ENCODE measurements around the gene CCDC149.

Gene CCDC149

GRCh38 chr4:24885342-24885741, 27.5 kb downstream of the CCDC149 start:
- TF ChIP-seq CTCF (IDR thresholded peaks at IDR 0.05; ENCODE audit: insufficient read depth, low read depth, low read length, missing control alignments) = no peak
- no peak for DNase-seq (ENCODE audit: low read depth)
- H3K4me3 ChIP-seq (ENCODE audit: low read length) = no peak overlapping the region

- TF ChIP-seq CTCF (IDR thresholded peaks at IDR 0.05; ENCODE audit: insufficient read depth, low read depth, low read length, missing control alignments) = no peak
- no peak overlapping the region for H3K4me3 ChIP-seq (ENCODE audit: low read length)
- no peak for DNase-seq (ENCODE audit: low read depth)
These were observed 27.9 kb downstream of the CCDC149 start for GRCh38 chr4:24884902-24885301.

- peak; percentile 46 for DNase-seq (ENCODE audit: low read depth)
- TF ChIP-seq CTCF (IDR thresholded peaks at IDR 0.05; ENCODE audit: insufficient read depth, low read depth, low read length, missing control alignments) = no peak
- H3K4me3 ChIP-seq (ENCODE audit: low read length) = no peak overlapping the region
These were observed 31.2 kb downstream of the CCDC149 start for GRCh38 chr4:24881508-24882196.

- H3K4me3 ChIP-seq (ENCODE audit: low read length) = no peak overlapping the region
- TF ChIP-seq CTCF (IDR thresholded peaks at IDR 0.05; ENCODE audit: insufficient read depth, low read depth, low read length, missing control alignments) = no peak
- DNase-seq (ENCODE audit: low read depth) = peak; percentile 64
These were observed 32.7 kb downstream of the CCDC149 start for GRCh38 chr4:24880186-24880585.

GRCh38 chr4:24878636-24879016, 34.2 kb downstream of the CCDC149 start:
- no peak overlapping the region for H3K4me3 ChIP-seq (ENCODE audit: low read length)
- DNase-seq (ENCODE audit: low read depth) = no peak
- TF ChIP-seq CTCF (IDR thresholded peaks at IDR 0.05; ENCODE audit: insufficient read depth, low read depth, low read length, missing control alignments) = no peak

GRCh38 chr4:24877868-24878635, 34.8 kb downstream of the CCDC149 start:
- no peak for DNase-seq (ENCODE audit: low read depth)
- no peak for TF ChIP-seq CTCF (IDR thresholded peaks at IDR 0.05; ENCODE audit: insufficient read depth, low read depth, low read length, missing control alignments)
- H3K4me3 ChIP-seq (ENCODE audit: low read length) = no peak overlapping the region
